ENCODE measurements around the gene KIF16B.
"Not testable (repeated sequence)": the region's sequence is repeated elsewhere in the genome, so short reads cannot be mapped to it uniquely, and the experiment has no call there.

The KIF16B gene

GRCh38 chr20:16477632-16478031, 95.6 kb downstream of the KIF16B start:
- DNase-seq (ENCODE audit: low read depth), result no peak

- DNase-seq (ENCODE audit: low read depth), result no peak
These were observed 97.2 kb downstream of the KIF16B start for GRCh38 chr20:16476032-16476431.

DNA sequence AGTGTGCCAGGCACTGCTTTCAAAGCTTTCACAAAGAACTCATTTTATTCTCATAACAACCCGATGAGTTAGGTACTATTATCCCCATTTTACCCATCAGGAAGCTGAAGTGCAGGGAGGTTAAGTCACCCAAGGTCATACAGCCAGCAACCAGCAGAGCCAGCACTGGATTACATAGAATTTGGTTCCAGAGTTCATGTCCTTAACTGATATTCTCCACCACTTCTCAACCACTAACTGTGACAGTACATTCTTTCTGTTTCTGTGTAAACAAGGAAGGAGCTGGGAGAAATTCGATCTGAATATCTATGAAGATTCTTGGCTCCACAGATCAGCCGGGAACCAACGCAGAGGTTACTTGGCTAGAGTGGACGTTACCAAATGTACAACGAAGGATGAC, 98.0 kb downstream of the KIF16B start:
- no peak for DNase-seq (ENCODE audit: low read depth)

DNA sequence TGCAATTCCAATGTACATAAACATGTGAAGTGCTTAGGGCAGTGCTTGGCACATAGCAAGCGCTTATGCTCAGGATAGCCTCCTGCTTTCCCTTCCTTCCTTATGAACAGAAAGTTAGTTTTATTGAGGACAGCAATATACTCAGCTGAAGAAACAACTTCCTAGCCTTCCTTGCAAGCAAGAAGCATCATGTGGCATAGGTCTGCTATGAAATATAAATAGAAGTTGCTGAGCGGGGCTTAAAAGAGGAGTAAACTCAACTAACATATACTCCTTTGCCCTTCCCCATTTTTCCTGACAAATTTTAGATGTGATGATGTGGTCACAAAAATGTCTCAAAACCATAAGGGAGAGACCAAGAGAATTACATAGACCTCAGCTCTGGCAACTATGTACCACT, 98.9 kb downstream of the KIF16B start:
- DNase-seq (ENCODE audit: low read depth), result no peak

- no peak for DNase-seq (ENCODE audit: low read depth)
These were observed 101.0 kb downstream of the KIF16B start for GRCh38 chr20:16472045-16472872.

DNA sequence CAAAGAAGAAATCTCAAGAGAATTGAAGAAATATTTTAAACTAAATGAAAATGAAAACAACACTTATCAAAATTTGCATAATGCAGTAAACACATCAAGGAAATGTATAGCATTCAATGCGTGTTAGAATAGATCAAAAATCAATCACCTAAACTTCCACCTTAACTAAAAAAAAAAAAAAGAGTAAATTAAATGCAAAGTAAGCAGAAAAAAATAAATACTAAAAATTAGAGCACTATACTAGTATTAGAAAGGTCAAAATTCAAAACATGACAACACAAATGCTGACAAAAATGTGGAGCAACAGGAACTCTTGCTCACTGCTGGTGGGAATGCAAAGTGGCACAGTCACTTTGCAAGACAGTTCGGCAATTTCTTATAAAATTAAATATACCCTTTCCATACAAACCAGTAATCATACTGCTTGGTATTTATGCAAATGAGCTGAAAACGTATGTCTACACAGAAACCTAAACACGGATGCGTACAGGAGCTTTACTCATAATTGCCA, 103.8 kb downstream of the KIF16B start:
- DNase-seq (ENCODE audit: low read depth), result no peak

DNA sequence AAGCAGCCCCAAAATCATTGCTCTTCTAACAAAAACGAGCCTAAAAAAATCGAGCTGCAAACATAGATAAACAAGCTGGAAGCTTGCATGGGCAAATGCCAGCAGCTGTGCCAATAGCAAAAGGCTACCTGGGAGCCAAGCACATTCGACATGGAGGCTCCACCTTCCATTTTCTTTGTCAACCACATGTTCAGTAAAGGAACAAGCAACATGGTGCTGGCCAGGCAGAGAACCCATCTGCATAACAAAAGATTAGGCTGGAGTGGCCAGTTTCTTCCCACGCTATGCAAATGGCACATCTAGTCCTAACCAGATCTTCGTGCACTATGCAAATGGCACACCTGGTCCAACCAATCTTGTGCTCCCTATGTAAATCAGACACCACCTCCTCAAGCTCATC, 110.5 kb downstream of the KIF16B start:
- no peak for DNase-seq (ENCODE audit: low read depth)

DNA sequence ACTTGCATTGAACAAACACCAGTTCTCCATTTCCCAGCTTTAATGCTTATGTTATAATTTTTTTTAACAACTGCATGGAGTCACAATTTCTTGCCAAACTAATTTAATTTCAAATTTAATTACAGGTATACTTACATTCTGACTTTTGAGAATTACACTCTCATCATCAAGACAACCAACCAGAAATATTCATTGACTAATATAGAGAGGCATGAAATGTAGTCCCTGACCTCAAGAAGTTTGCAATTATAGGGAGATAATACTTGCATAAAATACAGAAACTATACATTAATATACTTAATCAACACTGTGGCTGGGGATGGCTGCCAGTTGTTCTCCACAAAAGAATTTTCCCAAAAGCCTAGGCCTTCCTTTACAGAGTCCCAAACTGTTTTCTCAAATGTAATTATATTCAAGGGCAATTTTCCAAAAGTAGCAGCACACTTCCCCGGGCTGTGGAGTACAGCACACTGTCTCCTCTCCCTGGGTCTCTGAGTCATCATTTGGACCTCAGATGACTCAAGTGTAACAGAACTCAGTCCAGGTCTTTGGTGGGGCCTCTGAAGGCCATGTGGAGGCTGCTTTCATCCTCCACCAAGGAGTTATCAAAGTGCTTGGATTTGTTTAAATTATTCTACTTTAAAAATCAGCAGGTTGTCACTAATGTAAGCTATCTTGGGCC, 114.1 kb downstream of the KIF16B start:
- no peak for DNase-seq (ENCODE audit: low read depth)

GRCh38 chr20:16457514-16457913, 115.7 kb downstream of the KIF16B start:
- no peak for DNase-seq (ENCODE audit: low read depth)

DNA sequence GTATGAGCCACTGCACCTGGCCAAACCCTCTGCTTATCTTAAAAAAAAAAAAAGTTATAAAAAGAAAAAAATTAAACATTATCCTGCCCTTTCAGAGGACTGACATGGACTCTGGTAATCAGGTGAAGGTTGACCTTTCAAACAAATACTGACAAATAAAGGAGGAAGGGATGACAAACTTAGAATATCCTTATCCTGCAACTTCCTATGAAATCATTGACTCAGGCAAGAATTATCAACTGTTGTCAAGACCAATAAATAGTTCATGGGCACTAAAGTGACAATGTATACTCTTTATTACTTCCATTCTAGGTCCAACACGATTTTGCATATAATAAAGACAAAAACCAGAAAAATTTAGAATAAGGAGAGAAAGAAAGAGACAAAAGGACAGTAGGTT, 117.9 kb downstream of the KIF16B start:
- DNase-seq (ENCODE audit: low read depth), result no peak

DNA sequence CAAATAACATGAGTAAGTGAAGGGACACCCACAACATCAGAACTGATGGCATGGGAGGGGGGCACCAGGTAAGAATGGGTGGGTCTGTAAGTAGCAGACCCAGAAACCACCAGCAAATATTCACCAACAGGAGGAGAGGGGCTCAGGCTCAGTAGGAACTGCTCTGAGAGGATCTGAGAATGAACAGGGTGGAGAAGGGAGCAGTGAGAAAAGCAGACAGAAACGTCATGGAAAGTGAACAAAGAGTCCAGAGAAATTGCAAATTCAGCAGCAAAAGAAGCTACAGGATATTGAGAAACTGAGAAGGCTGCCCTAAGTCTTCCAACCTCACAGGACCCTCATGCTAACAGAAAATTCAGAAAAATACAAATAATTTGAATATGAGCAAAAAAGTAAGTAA, 121.3 kb downstream of the KIF16B start:
- no peak for DNase-seq (ENCODE audit: low read depth)

- no peak for DNase-seq (ENCODE audit: low read depth)
These were observed 122.2 kb downstream of the KIF16B start for GRCh38 chr20:16451001-16451400.

DNA sequence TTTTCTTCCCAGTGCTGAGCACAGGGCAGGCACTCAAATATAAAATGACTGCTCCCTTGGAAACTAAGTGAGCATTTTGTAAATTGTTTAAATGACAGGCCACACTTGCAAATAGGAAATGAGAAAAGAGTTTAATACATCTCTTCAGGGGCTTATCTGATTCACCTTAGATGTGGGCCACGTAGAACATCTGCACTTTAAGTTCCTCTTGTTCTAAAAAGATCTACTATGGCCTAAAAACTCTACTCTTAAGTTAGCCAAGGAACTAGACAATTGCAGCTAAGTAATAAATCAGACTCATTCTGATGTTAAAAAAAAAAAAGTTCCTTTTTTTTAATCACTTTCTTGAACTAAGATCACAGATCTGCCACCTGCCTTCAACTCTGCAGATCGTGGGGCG, 126.3 kb downstream of the KIF16B start:
- no peak for DNase-seq (ENCODE audit: low read depth)

DNA sequence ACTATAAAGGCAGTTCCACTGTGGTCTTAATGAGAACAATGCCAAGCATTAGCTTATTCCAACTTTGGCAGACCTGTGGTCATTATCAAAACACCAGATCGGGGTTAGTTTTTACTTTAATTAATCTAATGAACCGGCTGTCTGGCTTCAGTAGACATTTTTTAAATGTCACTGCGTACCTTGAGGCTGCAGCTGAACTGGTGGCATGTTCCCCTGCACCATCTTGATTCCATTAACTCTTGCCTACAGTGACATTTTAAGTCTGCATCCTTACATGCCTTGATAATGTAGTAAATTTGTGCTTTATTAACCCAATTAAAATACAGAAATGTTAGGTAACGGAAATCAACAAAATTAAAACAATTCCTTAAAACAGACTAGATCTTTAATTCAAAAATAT, 127.0 kb downstream of the KIF16B start:
- no peak for DNase-seq (ENCODE audit: low read depth)

DNA sequence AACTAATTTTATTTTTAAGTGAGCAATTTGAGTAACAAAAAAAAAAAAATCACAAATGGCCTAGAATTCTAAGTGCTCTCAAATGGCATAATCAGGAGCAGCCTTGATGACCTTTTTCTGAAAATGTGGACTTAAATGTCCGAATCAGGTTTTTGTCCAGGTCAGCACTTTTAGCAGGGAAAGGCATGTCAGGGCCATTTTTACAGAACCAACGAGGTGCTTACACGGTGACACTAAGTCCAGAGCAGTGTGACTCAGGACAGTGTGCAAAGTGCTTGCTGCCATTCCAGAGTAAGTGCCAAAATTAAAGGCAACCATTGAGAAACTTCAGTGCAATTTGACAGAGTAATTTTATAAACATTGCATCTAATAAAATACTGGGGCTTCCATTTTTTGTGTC, 127.8 kb downstream of the KIF16B start:
- no peak for DNase-seq (ENCODE audit: low read depth)

- no peak for DNase-seq (ENCODE audit: low read depth)
These were observed 129.0 kb downstream of the KIF16B start for GRCh38 chr20:16444057-16444777.

- no peak for DNase-seq (ENCODE audit: low read depth)
These were observed 131.6 kb downstream of the KIF16B start for GRCh38 chr20:16441546-16442164.

DNA sequence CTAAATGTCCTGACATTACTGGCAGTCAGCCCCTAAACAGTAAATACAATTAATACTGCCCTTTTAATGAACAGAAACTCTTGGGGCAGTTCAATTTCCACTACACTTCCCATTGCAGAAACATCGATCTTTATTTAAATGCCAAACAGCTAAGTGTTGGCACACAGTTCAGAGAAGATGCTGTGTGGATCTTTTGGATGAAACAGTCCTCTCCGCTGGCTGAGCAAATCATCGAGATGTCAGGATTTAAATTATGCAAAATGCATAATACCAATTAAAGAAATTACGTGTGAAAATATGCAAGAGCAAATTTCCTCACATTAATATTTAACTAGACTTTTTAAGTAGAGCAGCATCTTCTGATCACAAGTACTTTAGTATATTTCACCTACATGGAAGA, 132.6 kb downstream of the KIF16B start:
- no peak for DNase-seq (ENCODE audit: low read depth)

DNA sequence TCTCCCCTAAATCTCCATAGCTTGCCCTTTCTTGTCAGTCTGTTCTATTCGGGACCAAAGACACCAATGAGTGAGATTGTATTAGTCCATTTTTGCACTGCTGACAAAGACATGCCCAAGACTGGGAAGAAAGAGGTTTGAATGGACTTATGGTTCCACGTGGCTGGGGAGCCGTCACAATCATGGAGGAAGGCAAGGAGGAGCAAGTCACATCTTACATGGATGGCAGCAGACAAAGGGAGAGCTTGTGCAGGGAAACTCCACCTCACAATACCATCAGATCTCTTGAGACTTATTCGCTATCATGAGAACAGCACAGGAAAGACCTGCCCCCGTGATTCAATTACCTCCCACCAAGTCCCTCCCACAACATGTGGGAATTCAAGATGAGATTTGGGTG, 133.7 kb downstream of the KIF16B start:
- not testable (repeated sequence) for DNase-seq (ENCODE audit: low read depth)

- DNase-seq (ENCODE audit: low read depth), result no peak
These were observed 135.1 kb downstream of the KIF16B start for GRCh38 chr20:16438100-16438499.

GRCh38 chr20:16437387-16437996, 135.8 kb downstream of the KIF16B start:
- no peak for DNase-seq (ENCODE audit: low read depth)

Measured in stimulated activated CD8-positive, alpha-beta memory T cell treated with anti-CD3 and anti-CD28 coated beads, Interleukin-4, amount 100 ng/mL, for 24 hours (primary cell).